Epithelial cell of proximal tubule (primary cell): ENCODE measurements around the gene PIEZO2. TPM values are rescaled to one million over a fixed set of nuclear protein-coding genes. Genes with fewer than 3 reads are reported as not detected.
A peak's percentile ranks its signal among the peaks of the same experiment; 100 is the strongest.
"Not testable (repeated sequence)": the region's sequence is repeated elsewhere in the genome, so short reads cannot be mapped to it uniquely, and the experiment has no call there.

Experiments used
- DNase-seq: peaks from one replicate; pipeline ENCODE4 v3.0.0-alpha.2; 2011; ENCODE audit warnings: low read depth
- H3K4me3 ChIP-seq: 2 replicates; pipeline ENCODE4 v1.5.1; 2011; ENCODE audit warnings: low read depth, mild to moderate bottlenecking, low read length
- total RNA-seq: library from RNA; depleted of rRNA; stranded (reverse); fragments of >200 nt; gene quantifications from 2 replicates; pipeline ENCODE4 v1.2.3, GENCODE V29; 2015
- TF ChIP-seq, protein P1 (sequence below): conservative IDR thresholded peaks from 2 replicates; pipeline ENCODE4 v1.5.1; 2012; ENCODE audit warnings: low read depth, mild to moderate bottlenecking, low read length

PIEZO2 gene
- total RNA-seq, 1 donor from 2014 or later = 7.5 TPM

DNA sequence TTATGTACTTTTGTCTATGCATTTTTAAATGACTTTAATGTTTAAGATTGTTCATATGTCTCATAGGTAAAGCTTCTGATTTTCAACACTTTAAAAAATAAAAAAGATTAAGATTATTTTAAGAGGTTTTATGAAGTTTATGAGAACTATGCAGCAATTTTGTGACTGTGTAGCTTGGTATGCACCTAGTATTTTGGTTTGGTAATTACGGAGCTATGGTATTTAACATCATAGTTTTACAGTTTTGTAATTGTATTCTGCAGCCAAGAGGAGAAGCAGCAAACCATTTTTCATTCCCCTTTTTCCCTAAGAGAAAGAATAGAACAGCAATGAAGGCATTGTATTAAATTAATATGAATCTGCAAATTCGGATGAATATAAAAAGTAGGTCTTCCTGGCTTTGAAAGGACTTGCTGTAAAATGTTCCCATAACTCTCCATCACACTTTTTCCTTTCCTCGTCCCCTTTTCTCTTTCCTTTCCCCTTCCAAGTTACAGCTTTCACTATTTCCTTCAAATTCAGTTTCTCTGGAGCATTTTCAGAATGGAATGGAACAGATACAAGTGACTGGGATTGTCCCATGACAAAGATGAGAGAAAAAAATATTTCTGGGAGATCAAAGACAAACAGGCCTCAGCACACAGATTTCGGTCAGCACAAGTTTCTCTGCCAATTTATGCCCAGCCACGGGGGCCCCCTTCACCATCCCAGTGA lies 26.1 kb upstream of the PIEZO2 start:
- TF ChIP-seq, protein P1, sequence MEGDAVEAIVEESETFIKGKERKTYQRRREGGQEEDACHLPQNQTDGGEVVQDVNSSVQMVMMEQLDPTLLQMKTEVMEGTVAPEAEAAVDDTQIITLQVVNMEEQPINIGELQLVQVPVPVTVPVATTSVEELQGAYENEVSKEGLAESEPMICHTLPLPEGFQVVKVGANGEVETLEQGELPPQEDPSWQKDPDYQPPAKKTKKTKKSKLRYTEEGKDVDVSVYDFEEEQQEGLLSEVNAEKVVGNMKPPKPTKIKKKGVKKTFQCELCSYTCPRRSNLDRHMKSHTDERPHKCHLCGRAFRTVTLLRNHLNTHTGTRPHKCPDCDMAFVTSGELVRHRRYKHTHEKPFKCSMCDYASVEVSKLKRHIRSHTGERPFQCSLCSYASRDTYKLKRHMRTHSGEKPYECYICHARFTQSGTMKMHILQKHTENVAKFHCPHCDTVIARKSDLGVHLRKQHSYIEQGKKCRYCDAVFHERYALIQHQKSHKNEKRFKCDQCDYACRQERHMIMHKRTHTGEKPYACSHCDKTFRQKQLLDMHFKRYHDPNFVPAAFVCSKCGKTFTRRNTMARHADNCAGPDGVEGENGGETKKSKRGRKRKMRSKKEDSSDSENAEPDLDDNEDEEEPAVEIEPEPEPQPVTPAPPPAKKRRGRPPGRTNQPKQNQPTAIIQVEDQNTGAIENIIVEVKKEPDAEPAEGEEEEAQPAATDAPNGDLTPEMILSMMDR = no peak
- no peak for DNase-seq
- no peak overlapping the region for H3K4me3 ChIP-seq

DNA sequence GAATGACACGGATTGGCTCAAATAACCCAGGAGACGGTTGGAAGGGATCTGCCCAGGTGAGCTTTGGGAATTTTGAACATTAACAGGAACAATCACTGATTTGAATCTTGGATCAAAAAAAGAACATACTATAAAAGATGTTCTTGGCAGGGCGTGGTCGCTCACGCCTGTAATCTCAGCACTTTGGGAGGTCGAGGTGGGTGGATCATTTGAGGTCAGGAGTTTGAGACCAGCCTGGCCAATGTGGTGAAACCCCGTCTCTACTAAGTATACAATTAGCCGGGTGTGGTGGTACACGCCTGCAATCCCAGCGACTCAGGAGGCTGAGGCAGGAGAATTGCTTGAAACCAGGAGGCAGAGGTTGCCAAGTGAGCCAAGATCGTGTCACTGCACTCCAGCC lies 24.8 kb upstream of the PIEZO2 start:
- not testable (repeated sequence) for H3K4me3 ChIP-seq, DNase-seq

DNA sequence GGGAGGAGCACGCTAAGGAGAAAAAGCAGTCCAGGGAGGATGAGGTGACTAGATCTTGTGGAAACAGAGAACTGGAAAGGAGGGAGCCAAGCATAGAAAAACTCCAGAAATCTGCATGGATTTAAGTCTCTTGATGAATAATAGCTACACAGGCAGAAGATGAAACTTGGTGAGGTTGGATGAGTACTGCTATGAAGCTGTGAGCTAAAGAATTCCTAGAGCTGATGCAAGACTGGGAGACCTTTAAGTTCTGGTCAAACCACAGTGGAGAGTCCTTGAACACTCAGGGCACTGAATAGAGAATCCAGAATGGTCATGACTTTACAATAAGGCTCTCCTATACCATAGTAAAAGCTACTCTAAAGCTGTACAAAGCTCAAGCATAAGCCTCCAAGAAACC lies 18.4 kb upstream of the PIEZO2 start:
- no peak for DNase-seq
- TF ChIP-seq, protein P1 = no peak
- H3K4me3 ChIP-seq = no peak overlapping the region

DNA sequence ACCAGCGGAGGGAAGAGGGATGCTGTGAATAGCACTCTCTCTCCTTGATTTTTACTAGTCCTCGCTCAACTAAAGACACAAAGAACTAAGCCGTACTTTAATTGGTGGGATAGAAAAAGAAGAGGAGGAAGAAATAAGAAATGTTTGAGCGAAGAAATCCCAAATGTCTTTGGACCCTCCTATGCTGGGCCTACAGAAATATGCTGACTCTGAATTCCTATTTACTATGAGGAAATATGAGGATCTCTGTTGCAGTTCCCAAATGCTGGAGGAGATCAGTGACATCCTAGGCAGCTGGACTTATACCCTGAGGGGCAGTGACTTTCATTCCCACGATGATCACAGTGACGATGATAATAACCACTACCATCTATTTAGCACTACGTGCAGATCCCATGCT lies 16.6 kb upstream of the PIEZO2 start:
- TF ChIP-seq, protein P1 = no peak
- H3K4me3 ChIP-seq = no peak overlapping the region
- DNase-seq = no peak

DNA sequence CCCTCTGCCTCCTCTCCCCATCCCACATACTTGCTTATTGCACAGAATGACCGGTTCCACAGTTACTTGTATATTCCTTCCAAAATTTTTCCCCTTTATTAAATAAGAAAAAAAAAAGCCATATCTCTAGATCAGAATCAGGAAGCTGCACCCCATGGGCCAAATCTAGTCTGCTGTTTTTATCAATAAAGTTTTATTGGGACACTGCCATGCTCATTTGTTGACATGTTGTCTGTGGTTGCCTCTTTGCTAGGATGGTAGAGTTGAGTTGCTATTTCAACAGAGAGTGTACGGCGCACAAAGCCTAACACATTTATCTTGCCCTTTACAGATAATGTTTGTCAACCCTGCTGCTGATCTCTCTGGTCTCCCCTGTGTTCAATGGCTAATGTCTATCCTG lies 15.8 kb upstream of the PIEZO2 start:
- no peak for DNase-seq
- no peak overlapping the region for H3K4me3 ChIP-seq
- TF ChIP-seq, protein P1 = no peak

DNA sequence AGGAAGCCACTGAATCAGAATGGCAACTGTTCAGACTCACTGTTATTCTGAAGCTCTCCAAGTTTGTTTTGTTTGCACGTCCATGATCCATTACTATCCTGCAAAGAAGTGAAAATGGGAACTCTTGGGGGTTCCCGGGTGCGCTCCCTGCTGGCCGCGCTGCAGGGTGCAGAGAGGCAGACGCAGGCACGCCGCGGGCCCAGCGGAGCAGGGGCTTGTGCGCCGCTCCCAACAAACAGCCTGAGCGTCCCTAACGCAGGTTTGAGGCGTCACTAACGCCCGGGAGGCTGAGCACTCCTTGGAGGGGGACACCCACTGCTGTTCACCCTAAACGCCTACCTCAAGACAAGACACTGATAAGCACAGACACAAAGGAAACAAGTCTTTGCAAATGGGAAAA lies 14.3 kb upstream of the PIEZO2 start:
- no peak for DNase-seq
- TF ChIP-seq, protein P1 = peak; percentile 54
- no peak overlapping the region for H3K4me3 ChIP-seq

DNA sequence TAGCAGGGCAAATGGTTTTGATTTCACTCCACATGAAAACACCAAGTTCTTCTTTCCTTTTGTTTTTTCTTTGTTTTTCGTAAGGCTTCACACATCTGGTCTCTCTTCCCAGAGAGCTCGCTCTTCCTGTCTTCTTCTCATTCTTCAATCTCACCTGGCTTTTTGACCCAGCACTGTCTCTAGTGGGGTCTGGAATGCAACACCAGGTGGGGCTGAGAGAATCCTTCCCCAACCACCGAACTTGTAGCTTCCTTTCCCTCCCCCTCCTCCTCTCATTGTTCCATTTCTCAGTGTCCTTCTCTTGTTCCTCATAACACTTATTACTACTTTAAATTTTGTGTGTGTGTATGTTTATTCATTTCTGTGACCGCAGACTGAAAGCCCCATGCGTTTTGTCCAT lies 13.5 kb upstream of the PIEZO2 start:
- TF ChIP-seq, protein P1 = no peak
- DNase-seq = no peak
- H3K4me3 ChIP-seq = no peak overlapping the region
